GM21515 (cell line): ENCODE measurements around the gene ASIC3.

Experiments
- ATAC-seq: cut with Tn5 transposase; IDR thresholded peaks from one replicate; pipeline ENCODE4 v1.9.1; 2021; ENCODE audit not compliant: unreplicated experiment

ASIC3 gene

GRCh38 chr7:151085329-151085690 lies 37.0 kb downstream of the ASIC3 start:
- no peak for ATAC-seq

GRCh38 chr7:151085691-151086620 lies 37.6 kb downstream of the ASIC3 start, which contains the start of gene AGAP3:
Gene AGAP3 (plus strand): TSS chr7:151086475. CDS start chr7:151086742, 267 bp downstream.
- ATAC-seq: peak; percentile 38

GRCh38 chr7:151086802-151087244 lies 38.5 kb downstream of the ASIC3 start:
- no peak for ATAC-seq

GRCh38 chr7:151087245-151088018 lies 39.1 kb downstream of the ASIC3 start:
- no peak for ATAC-seq

- no peak for ATAC-seq
Observed at GRCh38 chr7:151088019-151088855, 39.9 kb downstream of the ASIC3 start.

- no peak for ATAC-seq
Observed at GRCh38 chr7:151088856-151089699, 40.7 kb downstream of the ASIC3 start.

GRCh38 chr7:151089893-151090730 lies 41.8 kb downstream of the ASIC3 start:
- no peak for ATAC-seq

GRCh38 chr7:151091003-151091402 lies 42.7 kb downstream of the ASIC3 start:
- ATAC-seq: no peak

- ATAC-seq: no peak
Observed at GRCh38 chr7:151091431-151091830, 43.1 kb downstream of the ASIC3 start.

- ATAC-seq: no peak
Observed at GRCh38 chr7:151091988-151092387, 43.7 kb downstream of the ASIC3 start.

GRCh38 chr7:151093748-151094147 lies 45.4 kb downstream of the ASIC3 start:
- ATAC-seq: no peak

GRCh38 chr7:151094675-151095074 lies 46.3 kb downstream of the ASIC3 start:
- no peak for ATAC-seq

GRCh38 chr7:151095123-151095797 lies 46.9 kb downstream of the ASIC3 start:
- ATAC-seq: no peak

- no peak for ATAC-seq
Observed at GRCh38 chr7:151095828-151096475, 47.6 kb downstream of the ASIC3 start.

- ATAC-seq: no peak
Observed at GRCh38 chr7:151099486-151100211, 51.3 kb downstream of the ASIC3 start.

GRCh38 chr7:151100921-151101320 lies 52.6 kb downstream of the ASIC3 start:
- no peak for ATAC-seq

GRCh38 chr7:151101621-151102396 lies 53.5 kb downstream of the ASIC3 start:
- no peak for ATAC-seq
